HG02973 (cell line): ENCODE results near the gene HERC4.
A peak's percentile ranks its signal among the peaks of the same experiment; 100 is the strongest.
"Not testable (repeated sequence)": the region's sequence is repeated elsewhere in the genome, so short reads cannot be mapped to it uniquely, and the experiment has no call there.

Experiments used
- ATAC-seq: cut with Tn5 transposase; IDR thresholded peaks from one replicate; pipeline ENCODE4 v1.9.1; 2021; ENCODE audit warnings: moderate library complexity; ENCODE audit not compliant: unreplicated experiment

Gene HERC4

GRCh38 chr10:67966035-67966434 lies 109.0 kb downstream of the HERC4 start:
- not testable (repeated sequence) for ATAC-seq

GRCh38 chr10:67965456-67965855 lies 109.6 kb downstream of the HERC4 start:
- no peak for ATAC-seq

GRCh38 chr10:67959839-67960476 lies 115.1 kb downstream of the HERC4 start:
- no peak for ATAC-seq

GRCh38 chr10:67955614-67956013 lies 119.5 kb downstream of the HERC4 start:
- no peak for ATAC-seq

GRCh38 chr10:67943917-67944316 lies 131.2 kb downstream of the HERC4 start:
- ATAC-seq, result no peak

- ATAC-seq, result no peak
Observed at GRCh38 chr10:67936416-67936815, 138.7 kb downstream of the HERC4 start.

GRCh38 chr10:67935223-67935622 lies 139.9 kb downstream of the HERC4 start:
- no peak for ATAC-seq

- no peak for ATAC-seq
Observed at GRCh38 chr10:67934336-67934735, 140.7 kb downstream of the HERC4 start.

GRCh38 chr10:67933199-67933598 lies 141.9 kb downstream of the HERC4 start:
- no peak for ATAC-seq

GRCh38 chr10:67926951-67927350 lies 148.1 kb downstream of the HERC4 start:
- no peak for ATAC-seq

GRCh38 chr10:67925449-67926005 lies 149.6 kb downstream of the HERC4 start:
- no peak for ATAC-seq

- ATAC-seq, result no peak
Observed at GRCh38 chr10:67924136-67924535, 150.9 kb downstream of the HERC4 start.

GRCh38 chr10:67923551-67923950 lies 151.5 kb downstream of the HERC4 start:
- ATAC-seq, result no peak

GRCh38 chr10:67921065-67921464 lies 154.0 kb downstream of the HERC4 start:
- ATAC-seq, result no peak

- ATAC-seq, result no peak
Observed at GRCh38 chr10:67917679-67918078, 157.4 kb downstream of the HERC4 start.

GRCh38 chr10:67917169-67917568 lies 157.9 kb downstream of the HERC4 start:
- no peak for ATAC-seq

GRCh38 chr10:67914777-67915340 lies 160.2 kb downstream of the HERC4 start:
- ATAC-seq, result no peak

- ATAC-seq, result no peak
Observed at GRCh38 chr10:67912331-67912946, 162.6 kb downstream of the HERC4 start.

- ATAC-seq, result no peak
Observed at GRCh38 chr10:67903581-67903980, 171.5 kb downstream of the HERC4 start.

- ATAC-seq, result no peak
Observed at GRCh38 chr10:67893637-67894036, 181.4 kb downstream of the HERC4 start.

GRCh38 chr10:67884842-67885670 lies 190.0 kb downstream of the HERC4 start:
- peak; percentile 51 for ATAC-seq
